SK-N-SH treated with all-trans-retinoic acid at 6 μM for 48 hours (cell line): ENCODE measurements around the gene VAMP3.

ENCODE experiments used
- ISL1 ChIP-seq: fragments of 250-450 bp; sonication (Bioruptor Pico); IDR thresholded peaks from 2 replicates; pipeline ENCODE4 v2.1.2; 2022; ENCODE audit warnings: mild to moderate bottlenecking, moderate library complexity
- RARB ChIP-seq: fragments of 250-450 bp; sonication (Bioruptor Pico); IDR thresholded peaks from 2 replicates; pipeline ENCODE4 v1.8.0; 2021; ENCODE audit warnings: mild to moderate bottlenecking, moderate library complexity
- ZC3H10 ChIP-seq: fragments of 250-450 bp; sonication (Bioruptor Pico); IDR thresholded peaks from 2 replicates; pipeline ENCODE4 v1.5.1; 2021; ENCODE audit warnings: mild to moderate bottlenecking, moderate library complexity
- ZFP3 ChIP-seq: fragments of 250-450 bp; sonication (Bioruptor Pico); IDR thresholded peaks from 2 replicates; pipeline ENCODE4 v1.5.0; 2020; ENCODE audit warnings: mild to moderate bottlenecking, moderate library complexity
- ZFP30 ChIP-seq: fragments of 450-650 bp; formaldehyde crosslinking; IDR thresholded peaks from 2 replicates; pipeline ENCODE4 v1.5.0; 2022; ENCODE audit warnings: mild to moderate bottlenecking, moderate library complexity
- TF ChIP-seq, protein P1 (sequence below): fragments of 250-450 bp; sonication (Bioruptor Pico); IDR thresholded peaks from 2 replicates; pipeline ENCODE4 v1.5.1; 2020; ENCODE audit warnings: low read depth, mild to moderate bottlenecking, moderate library complexity

- no peak for TF ChIP-seq ZFP30 (CRISPR knock-in tag)
- TF ChIP-seq ZC3H10 (CRISPR knock-in tag), result no peak
- TF ChIP-seq, protein P1, sequence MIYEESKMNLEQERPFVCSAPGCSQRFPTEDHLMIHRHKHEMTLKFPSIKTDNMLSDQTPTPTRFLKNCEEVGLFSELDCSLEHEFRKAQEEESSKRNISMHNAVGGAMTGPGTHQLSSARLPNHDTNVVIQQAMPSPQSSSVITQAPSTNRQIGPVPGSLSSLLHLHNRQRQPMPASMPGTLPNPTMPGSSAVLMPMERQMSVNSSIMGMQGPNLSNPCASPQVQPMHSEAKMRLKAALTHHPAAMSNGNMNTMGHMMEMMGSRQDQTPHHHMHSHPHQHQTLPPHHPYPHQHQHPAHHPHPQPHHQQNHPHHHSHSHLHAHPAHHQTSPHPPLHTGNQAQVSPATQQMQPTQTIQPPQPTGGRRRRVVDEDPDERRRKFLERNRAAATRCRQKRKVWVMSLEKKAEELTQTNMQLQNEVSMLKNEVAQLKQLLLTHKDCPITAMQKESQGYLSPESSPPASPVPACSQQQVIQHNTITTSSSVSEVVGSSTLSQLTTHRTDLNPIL (CRISPR knock-in tag), result no peak
- TF ChIP-seq ZFP3 (CRISPR knock-in tag), result no peak
- TF ChIP-seq ISL1, result no peak
- TF ChIP-seq RARB, result no peak
Observed at GRCh38 chr1:7747605-7748004, 23.5 kb upstream of the VAMP3 start.
